ENCODE results near the gene ST6GALNAC6. TPM values are rescaled to one million over a fixed set of nuclear protein-coding genes. Genes with fewer than 3 reads are reported as not detected.

Gene ST6GALNAC6
- total and polyA plus RNA-seq, 2 of the 4 experiments (the other 2 are of a cell fraction) = 35.7 to 48.6 TPM

- peak overlapping the region; percentile 16 for H2AFZ ChIP-seq (replicated peaks; ENCODE audit: low read length, poor library complexity)
- no peak overlapping the region for H3K56ac ChIP-seq (ENCODE audit: extremely low read depth, insufficient read depth, low read length)
- CTCF ChIA-PET = interaction anchor here (1.1 kb wide), 1 partner anchor 34 kb away, joined by 4 read pairs; no protein-coding TSS in a partner anchor
- no peak overlapping the region for H3K27ac ChIP-seq (ENCODE audit: insufficient read depth, low read length)
- POLR2A ChIA-PET (ENCODE audit: unreplicated experiment) = no interaction called here
- no peaks in the 10 kb centered on the region for H3K27me3 ChIP-seq (ENCODE audit: control insufficient read depth, insufficient read depth, low read length)
- no peak overlapping the region for H2BK15ac ChIP-seq (ENCODE audit: low read depth, low read length)
- H2BK20ac ChIP-seq (ENCODE audit: low read depth, low read length) = no peak overlapping the region
- no peaks in the 10 kb centered on the region for H3K9me3 ChIP-seq (ENCODE audit: control insufficient read depth, insufficient read depth, low read length)
- ATAC-seq (ENCODE audit: low read depth) (no peak), DNase-seq (no peak)
- H4K8ac ChIP-seq (ENCODE audit: low read depth in 2 of 2, low read length in 2 of 2) = peak overlapping the region; percentile 0 to 6; a peak in 2 of 4 replicates
- no peak overlapping the region for H3K4me3 ChIP-seq (ENCODE audit: insufficient read depth, low read depth, low read length)
- no TSS peak for BruUV-seq (replicated peaks)
- H3K4me2 ChIP-seq (ENCODE audit: low read depth, low read length) = no peak overlapping the region
- H4K91ac ChIP-seq (ENCODE audit: insufficient read depth, low read depth, low read length) = peak overlapping the region; percentile 13; the same call in 1 of the 2 replicates
- TF ChIP-seq CTCF (conservative IDR thresholded peaks at IDR 0.05; ENCODE audit: low read depth, low read length) = no peak
- no peak for TF ChIP-seq FOS (IDR thresholded peaks at IDR 0.05; ENCODE audit: low read depth, low read length)
- TF ChIP-seq RCOR1 (IDR thresholded peaks at IDR 0.05; ENCODE audit: insufficient replicate concordance, low read length) = no peak
- TF ChIP-seq MAFK (IDR thresholded peaks at IDR 0.05; ENCODE audit: low read depth, low read length) = no peak
- TF ChIP-seq POLR2A (IDR thresholded peaks at IDR 0.05; ENCODE audit: low read depth, low read length) = no peak
- TF ChIP-seq CHD1 (IDR thresholded peaks at IDR 0.05; ENCODE audit: low read depth, low read length) = no peak
- TF ChIP-seq ELK1 (IDR thresholded peaks at IDR 0.05; ENCODE audit: borderline replicate concordance, low read depth, low read length) = no peak
- no peak for TF ChIP-seq NFE2L2 (IDR thresholded peaks at IDR 0.05; ENCODE audit: low read depth, low read length)
- no peak for TF ChIP-seq CEBPB (IDR thresholded peaks at IDR 0.05; ENCODE audit: low read depth, low read length)
- no peak for TF ChIP-seq MXI1 (IDR thresholded peaks at IDR 0.05; ENCODE audit: borderline replicate concordance, low read depth, low read length)
- no peak for TF ChIP-seq BHLHE40 (IDR thresholded peaks at IDR 0.05; ENCODE audit: low read depth, low read length)
- TF ChIP-seq SMC3 (IDR thresholded peaks at IDR 0.05; ENCODE audit: low read depth, low read length) = no peak
- H3K79me1 ChIP-seq (ENCODE audit: low read depth in 1 of 2, low read length in 2 of 2) = peaks cover 6 to 10% of the 10 kb centered on the region in 2 experiments; a peak in 2 of 4 replicates
- dilution Hi-C loops (cut with HindIII; ENCODE audit: low sequenced_read_pairs, unreplicated experiment) (no loop called here), intact Hi-C loops (cut with micrococcal nuclease) (no loop called here), in situ Hi-C loops (cut with MboI; ENCODE audit: low sequenced_read_pairs) (no loop called here)
- no peak overlapping the region for H2AK9ac ChIP-seq (replicated peaks; ENCODE audit: low read depth, low read length, poor library complexity)
- peak overlapping the region; percentile 29; the same call in 1 of the 2 replicates for H2AK5ac ChIP-seq (ENCODE audit: low read depth, low read length)
- H4K20me1 ChIP-seq (ENCODE audit: insufficient read depth, low read length) = no peaks in the 10 kb centered on the region
- H4K5ac ChIP-seq (ENCODE audit: low read depth, low read length) = peak overlapping the region; percentile 64
- H3K18ac ChIP-seq (ENCODE audit: low read depth, low read length) = peak overlapping the region; percentile 42; the same call in 1 of the 2 replicates
- H3K36me3 ChIP-seq (ENCODE audit: control insufficient read depth, insufficient read depth, low read length) = peaks cover 5% of the 10 kb centered on the region
- no peak overlapping the region; the same call in 1 of the 2 replicates for H2BK120ac ChIP-seq (ENCODE audit: low read depth, low read length)
- no peak overlapping the region for H3K9ac ChIP-seq (ENCODE audit: low read depth, low read length)
- peak overlapping the region; percentile 24; the same call in 1 of the 2 replicates for H3K4ac ChIP-seq (ENCODE audit: low read depth, low read length)
- H2BK5ac ChIP-seq (ENCODE audit: low read depth, low read length, poor library complexity, severe bottlenecking) = no peak overlapping the region
- H3K23ac ChIP-seq (ENCODE audit: low read depth, low read length) = no peak overlapping the region
- H3K4me1 ChIP-seq (ENCODE audit: control insufficient read depth, insufficient read depth, low read length) = peaks cover 23% of the 10 kb centered on the region
- H3K9me1 ChIP-seq (ENCODE audit: insufficient read depth, low read length) = peaks cover 12% of the 10 kb centered on the region
- H3K14ac ChIP-seq (replicated peaks; ENCODE audit: low read depth, low read length) = no peak overlapping the region
- WGBS, 2 experiments (ENCODE audit: extremely low coverage in 2 of 2, insufficient read length in 1 of 2) = 69% methylated on average over 2 of the region's 17 CpGs; no CpG with 5 or more reads in 1 of the 2 experiments
These were observed 4.4 kb upstream of the ST6GALNAC6 start for GRCh38 chr9:127903557-127904475.

Data from IMR-90 (cell line).